NCI-H446 (cell line): ENCODE data around the gene NCOA5.

ENCODE experiments used
- DNase-seq, 2 experiments: peaks; one replicate each; lab custom pipeline; 2025; lab: John Stamatoyannopoulos, UW

Gene NCOA5

DNA sequence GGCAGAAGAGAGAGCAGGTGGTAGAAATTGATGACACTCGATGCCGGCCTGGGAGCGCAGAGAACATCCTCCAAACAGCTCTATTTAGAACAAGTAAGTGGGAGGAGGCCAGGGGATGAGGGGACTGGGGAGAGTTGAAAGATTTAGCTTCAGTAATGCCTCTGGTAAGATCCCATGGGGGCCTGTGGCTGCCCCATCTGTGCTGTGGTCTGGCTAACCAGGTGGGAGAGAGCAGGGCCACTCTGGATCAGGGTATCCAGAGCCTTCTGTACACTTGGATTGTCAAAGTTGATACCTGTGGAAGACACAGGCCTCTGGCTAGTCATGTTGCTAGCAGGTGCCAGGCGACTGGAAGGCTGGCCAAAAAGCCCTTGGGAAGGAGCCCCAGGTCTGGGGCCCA is 27.6 kb downstream of the NCOA5 start:
- DNase-seq = no peak

DNA sequence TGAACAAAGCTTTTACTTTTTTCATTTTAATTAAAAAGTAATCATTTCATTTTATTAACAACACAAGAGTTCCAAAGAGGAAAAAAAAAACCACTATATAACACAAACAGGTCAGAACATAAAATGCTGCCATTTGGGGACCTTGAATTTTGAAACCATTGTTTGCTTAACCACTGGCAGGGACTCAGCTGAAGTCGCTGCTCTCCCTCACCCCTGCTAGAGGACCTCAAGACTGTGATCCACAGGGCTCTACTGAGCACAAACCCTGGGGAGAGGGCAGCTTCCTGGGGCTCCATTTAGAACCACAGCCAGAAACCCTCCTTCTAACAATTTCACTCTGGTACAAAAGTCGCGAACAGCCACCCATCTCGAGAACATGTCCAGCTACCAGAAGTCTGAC is 28.8 kb downstream of the NCOA5 start:
- DNase-seq = no peak

DNA sequence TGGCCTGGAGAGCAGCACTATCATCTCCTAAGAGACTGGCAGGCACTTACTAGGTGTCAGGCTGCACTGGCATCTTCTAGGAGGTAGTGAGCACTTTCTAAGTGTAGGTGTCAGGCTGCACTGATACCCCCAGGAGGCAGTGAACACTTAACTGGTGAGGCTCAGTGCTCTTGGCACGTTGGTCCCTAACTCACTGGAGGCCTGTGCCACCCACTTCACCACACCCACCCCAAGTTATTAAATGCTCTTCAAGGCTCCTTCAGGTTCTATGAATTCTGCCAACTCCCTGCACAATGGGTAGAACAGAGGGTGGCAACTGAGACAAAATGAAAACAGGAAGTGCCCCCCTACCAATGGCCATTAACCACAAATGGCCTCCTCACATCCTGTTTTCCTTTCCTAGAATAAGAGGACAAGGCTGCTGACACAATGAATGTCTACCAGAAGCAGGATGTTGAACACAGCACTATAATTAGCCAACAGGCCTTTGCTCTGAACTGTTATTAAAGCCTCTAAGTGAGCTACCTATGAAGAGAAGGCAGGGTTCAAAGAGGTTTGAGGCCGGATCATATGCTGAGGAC is 29.4 kb downstream of the NCOA5 start:
- no peak for DNase-seq

DNA sequence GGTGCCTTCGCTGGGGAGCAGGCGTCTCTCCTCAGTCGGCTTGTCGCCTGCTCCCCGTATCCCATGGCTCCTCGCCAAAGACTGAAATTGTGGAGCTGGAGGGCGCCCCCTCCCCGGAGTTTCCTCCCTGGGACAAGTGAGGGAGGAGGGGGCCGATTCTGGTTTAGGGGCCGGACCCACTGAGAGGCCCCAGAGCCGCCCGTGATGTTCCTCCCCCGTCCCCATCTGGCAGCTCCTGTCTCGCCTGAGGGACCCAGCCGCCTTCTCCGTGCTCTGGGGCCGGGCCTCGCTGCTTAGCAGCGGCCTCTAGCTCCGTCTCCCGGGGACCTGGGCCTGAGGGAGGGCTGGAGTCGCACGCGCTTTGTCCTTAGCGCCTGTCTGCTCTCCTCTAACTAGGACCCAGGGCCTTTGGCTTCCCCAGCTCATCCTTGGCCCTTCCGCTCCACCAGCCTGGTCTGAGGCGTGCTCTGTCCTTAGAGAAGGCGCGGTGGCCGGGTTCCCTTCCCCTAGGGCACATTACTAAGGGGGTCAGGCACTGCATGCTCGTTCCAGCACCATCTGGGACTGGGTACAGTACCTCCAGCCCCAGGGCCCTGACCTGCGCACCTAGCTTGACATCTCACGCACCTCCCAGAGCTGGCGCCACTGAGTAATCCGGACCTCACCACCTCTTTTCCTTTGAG is 31.0 kb downstream of the NCOA5 start:
- DNase-seq = no peak

DNA sequence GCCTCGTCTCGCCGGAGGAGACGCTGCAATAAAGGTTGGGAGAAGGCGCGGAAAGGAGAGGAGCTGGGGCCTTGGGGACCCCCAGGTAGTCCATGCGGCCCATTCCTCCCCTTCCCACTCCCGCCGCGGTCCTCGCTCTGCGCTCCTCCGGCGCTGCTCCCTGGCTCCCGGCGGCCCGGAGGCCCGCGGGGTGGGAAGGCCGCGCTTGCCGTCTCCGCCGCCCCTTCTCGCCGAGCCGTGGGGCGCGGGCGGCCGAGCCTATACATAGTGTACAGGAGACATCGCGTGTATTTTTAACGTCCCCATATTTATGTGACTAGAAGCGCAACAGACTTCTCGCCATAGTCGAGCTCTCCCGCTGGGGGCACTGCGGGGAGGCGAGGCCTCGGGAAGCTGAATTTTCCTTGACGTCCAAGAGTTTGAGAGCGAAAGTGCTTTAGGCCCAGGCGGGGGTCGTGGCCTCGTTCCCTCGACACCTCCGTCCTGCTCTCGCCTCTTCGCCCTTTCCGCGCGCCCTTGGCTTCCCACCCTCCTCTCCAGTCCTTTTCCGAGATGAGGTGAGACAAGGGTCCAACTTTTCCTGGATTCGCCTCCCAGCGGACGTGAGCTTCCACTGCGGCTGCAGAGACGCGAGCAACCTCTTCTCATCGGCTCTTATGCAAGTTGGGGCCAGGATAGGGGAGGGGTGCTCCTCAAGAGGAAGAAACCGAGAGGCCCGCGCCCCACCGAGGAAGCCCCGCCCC is 31.7 kb downstream of the NCOA5 start:
- DNase-seq = no peak

DNA sequence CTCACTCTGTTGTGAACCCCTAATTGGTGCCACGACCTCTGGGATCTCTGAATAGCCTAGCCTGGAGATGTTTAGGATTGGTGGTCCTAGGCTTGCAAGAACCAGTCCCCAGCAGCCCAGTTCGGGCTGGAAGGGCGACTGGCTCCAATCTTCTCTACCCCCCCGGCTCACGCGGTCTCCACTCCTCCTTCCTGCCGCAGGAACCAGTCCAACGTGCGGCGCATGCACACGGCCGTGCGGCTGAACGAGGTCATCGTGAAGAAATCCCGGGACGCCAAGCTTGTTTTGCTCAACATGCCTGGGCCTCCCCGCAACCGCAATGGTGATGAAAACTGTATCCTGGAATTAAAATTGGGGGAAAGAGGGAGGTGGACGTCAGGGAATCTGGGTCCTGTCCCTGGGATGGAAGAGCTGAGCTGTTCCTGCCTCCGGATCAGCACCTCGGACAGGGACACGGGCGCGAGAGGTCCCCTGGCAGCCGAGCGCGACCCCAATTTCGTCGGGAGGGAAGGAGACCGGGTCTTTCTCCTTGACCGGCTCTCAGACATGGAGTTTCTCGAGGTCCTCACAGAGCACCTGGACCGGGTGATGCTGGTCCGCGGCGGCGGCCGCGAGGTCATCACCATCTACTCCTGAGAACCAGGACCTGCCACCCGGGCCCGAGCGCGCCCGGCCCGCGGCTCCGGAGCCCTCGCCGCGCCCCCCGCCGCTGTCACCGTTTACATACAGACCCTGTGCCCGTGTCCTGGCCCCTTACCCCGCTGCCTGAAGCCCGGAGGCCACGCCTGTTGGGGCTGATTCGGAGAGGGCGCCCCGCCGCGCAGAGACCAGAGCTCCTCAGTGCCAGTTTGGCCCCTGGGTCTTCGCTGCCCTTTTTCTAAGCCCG is 32.5 kb downstream of the NCOA5 start:
- DNase-seq = no peak

DNA sequence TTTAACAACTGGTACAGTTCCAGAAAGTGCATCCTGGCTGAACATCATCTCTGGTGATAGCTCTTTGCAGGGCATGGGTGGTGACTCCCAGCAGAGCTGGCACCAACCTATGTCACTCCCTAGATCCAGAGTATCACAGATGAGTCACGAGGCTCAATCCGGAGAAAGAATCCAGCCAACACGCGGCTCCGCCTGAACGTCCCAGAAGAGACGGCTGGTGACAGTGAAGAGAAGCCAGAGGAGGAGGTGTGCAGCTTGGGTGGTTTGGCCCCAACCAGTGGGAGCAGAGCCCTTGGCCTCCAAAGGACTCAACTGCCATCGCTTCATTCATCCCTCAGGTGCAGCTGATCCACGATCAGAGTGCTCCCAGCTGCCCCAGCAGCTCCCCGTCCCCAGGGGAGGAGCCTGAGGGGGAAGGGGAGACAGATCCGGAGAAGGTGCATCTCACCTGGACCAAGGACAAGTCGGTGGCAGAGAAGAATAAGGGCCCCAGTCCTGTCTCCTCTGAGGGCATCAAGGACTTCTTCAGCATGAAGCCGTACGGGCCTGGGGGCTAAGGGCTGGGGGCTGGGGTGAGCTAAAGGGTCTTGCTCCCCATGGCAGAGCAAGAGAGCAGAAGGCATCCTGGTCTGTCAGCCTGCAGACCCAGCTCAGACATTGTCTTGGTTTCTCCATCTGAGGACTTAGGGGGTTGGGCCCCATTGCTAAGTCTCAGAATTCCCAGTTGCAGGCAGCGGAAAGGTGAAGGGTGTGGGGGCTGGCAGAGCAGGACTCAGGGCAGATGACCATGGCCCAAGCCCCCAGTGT is 33.5 kb downstream of the NCOA5 start:
- DNase-seq = no peak

DNA sequence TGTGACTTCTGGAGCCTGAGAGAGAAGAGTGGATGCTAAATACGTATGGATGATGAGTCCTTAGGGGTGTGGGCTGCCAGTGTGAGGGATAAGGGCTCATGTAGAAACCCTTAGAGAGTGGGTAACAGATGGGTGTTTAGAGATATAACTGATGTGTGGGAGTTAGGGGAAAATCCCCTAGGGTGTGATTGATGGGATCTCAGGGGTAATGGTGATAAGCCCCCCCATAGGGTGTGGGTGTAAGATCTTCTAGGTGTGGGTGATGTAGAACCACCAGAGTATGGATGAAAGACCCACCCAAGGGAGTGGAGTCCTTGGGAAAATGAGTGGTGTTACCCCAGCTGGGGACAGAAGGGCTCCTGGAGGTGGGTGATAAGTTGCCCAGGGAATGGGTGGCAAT is 34.5 kb downstream of the NCOA5 start:
- no peak for DNase-seq

DNA sequence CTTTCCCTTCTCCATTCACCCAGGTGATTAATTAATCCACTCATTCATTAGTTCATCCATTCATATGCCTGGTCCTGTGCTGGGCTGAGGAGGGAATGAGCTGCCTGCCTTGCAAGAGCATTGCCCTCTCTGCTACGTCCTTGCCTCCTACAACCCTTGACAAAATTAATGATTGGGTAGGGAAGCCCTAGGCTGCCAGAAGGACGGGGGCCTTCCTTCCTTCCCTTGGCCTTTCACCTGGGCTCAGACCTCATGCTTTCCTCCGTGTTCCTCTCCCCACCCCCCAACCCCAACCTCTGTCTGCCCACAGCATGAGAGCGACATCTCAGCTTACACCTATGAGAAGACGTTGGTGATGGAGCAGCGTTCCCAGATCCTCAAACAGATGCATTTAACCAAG is 35.2 kb downstream of the NCOA5 start:
- no peak for DNase-seq

DNA sequence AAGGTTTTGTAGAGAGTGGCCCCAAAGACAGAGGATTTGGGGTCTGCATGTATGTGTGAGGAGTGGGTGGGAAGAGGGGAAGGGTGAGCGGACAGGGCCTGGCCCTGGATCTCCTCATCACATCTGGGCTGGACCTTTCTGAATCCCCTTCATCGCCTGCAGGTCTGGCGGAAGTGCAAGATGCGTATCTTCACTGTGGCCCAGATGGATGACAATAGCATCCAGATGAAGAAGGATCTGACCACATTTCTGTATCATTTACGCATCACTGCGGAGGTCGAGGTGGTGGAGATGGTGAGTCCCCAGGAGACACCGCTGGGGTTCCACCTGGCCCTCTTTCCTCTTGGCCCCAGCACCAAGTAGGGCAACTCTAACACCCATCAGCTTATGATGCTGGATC is 36.3 kb downstream of the NCOA5 start:
- DNase-seq = no peak

DNA sequence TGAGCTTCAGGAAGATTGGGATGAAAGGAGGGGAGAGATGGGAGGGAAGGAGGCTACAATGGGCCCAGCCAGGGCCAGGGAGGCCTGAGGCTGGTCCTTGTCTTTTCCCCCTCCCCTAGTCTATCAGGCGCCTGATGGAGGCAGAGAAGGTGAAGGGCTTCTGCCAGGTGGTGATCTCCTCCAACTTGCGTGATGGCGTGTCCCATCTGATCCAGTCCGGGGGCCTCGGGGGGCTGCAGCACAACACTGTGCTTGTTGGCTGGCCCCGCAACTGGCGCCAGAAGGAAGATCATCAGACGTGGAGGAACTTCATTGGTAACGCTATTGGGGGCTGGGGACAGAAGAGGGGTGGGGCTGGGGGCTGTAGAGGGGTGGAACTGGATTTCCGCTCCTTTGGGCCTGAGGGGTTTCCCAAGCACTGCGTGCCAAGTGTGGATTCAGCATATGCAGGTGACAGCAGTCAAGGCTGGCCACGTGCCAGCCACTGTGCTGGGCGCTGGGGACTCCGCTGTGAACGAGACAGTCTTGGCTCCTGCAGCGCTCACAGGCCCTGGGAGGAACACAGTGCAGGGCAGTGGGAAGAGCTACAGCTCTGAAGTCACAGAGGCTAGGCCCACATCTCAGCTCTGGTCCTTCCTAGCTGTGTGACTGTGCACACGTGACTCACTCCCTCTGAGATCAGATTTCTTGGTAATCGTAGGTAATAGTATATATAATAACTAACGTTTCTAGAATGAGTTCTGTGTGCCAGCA is 38.0 kb downstream of the NCOA5 start:
- peak in 1 of 2 experiments; percentile 35 for DNase-seq

DNA sequence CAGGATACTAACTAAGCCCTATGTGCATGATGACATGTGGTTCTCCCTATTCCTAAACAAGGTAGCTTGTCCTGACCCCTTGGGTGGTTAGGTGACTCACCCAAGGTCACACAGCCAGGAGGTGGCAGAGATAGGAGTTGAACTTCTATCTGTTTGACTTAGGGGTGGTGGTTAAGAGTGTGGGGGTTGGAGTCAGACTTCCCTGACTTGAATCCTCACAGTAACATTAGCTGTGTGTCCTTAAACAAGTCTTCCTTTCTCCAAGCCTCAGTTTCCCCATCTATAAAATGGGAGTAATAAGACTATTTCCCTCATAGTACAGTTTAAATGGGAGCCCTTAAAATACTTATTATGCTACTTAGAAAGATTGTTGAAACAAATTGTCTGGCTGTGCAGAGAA is 38.9 kb downstream of the NCOA5 start:
- no peak for DNase-seq

DNA sequence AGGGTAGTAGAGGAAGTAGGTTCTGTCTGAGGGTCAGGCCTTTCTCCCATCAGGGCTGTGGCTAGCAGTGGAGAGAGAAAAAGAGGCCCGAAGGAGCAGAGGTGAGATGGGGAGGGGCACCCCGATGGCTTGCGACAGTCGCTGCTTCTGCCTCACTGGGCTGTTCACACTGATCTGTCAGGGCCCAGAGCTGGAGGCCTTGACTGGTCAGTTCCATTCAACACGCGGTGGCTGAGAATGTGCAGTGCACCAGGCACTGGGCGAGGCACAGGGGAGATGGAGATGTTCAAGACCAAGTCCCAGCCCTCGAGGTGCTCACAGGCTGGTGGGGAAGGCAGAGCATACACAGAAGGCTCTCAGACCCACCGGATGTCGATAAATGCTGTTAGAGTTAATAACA is 39.3 kb downstream of the NCOA5 start:
- no peak for DNase-seq

DNA sequence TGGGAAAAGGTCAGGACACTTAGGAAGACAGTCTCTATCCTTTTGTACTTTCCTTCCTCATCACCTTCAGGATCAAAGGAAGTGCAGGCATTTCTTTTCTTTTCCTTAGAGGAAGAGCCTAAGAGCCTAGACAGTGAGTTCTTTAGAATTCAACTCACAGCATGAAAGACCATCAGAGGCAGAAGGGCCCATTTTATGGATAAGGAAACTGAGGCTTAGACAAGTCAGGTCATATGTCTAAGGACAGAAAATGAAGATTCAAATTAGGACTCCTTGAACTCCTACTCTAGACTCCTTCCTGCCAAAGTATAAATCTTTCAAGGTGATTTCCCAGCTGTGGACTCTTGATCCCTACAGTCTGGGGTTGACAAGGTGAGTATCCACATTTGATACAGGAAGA is 39.9 kb downstream of the NCOA5 start:
- DNase-seq = no peak

DNA sequence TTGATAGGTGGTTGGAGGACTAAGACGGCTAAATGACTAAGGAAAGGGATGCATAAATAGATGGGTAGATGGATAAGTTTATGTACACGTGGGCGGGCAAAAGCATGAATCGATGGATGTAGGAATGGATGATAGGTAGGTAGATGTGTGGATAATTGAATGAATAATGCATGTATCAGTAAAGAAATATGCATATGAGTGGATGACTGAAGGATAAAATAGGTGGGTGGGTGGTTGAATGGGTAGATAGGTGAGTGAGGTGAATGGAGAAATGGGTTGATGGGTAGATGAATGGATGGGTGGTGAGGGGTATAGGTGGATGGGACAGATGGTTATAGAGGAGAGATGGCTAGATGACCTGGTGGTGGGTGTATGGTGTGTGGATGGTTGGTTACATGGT is 40.6 kb downstream of the NCOA5 start:
- DNase-seq = no peak

DNA sequence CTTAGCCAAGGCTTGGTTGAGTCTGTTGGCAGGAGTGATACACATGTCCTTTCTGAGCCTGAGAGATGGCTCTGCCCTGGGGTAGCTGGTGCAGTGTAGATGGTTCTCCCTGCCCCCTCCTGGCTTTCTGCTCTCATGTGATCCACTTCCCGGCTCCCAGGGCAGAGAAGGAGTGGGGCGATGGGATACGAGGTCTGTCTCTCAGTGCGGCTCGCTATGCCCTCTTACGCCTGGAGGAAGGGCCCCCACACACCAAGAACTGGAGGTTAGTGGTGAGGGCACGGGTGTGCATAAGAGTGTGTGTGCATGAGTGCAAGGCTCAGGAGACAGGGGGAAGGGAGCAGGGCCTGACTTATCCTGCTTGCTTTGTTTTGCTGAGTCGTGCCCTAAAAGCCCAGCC is 41.9 kb downstream of the NCOA5 start:
- no peak for DNase-seq

DNA sequence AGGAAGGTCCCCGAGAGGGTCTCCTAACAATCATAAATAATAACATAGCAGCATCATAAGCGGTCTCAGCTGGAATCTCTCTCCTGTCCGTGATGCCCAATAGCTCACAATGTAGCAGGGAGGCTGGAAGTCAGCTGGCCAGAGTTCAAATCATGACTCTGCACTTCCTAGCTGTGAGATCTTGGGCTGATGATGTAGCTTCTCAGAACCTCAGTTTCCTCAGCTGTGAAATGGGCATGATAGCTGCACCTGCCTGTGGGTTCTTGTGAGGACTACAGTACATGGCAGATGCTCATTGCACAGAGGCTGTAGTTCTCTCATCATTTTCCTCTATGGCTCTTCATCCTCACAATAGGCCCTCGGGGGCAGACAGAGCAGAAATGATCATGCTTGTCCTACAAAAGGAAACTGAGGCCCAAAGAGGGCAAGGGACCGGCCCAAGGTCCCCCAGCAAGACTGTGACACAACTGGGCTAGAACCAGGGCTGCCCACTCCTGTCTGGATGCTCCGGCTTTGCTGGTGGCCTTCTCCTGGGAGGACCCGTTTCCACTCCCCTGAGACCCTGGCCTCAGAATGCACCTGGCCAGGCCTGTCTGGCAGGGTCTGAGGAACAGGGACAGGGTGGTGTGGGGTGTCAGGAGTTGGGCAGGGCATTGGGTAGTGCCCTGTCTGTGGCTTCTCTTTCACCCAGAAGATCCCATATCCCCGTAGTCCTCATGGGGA is 43.0 kb downstream of the NCOA5 start:
- DNase-seq = no peak

DNA sequence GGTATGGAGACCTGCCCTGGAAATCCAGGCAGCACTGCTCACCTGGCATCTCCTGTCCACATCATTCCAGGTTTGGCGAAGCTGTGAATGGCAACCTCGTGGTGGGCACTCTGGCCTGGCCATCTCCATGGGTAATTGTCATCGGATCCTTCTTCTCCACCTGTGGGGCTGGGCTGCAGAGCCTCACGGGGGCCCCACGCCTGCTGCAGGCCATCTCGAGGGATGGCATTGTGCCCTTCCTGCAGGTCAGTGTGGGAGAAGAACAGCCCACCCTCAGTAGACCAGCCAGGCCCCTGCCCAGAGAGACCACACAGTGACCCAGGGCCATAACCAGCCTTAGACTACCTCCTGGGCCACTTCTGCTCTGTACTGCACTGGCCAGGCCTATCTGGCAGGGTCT is 44.9 kb downstream of the NCOA5 start:
- no peak for DNase-seq

DNA sequence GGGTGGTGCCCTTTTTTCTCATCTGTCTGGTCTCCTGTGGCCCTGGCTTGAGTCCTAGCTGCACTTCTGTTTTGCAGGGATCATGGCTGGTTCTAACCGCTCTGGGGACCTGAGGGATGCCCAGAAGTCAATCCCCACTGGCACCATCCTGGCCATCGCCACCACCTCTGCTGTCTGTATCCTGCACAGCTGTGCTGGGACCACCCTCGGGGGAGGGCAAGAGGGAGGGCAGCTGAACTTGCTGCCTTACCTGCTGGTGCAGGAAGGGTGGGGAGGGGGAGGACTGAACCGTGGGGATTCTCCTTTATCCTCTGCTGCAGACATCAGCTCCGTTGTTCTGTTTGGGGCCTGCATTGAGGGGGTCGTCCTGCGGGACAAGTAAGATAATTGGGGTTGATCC is 46.2 kb downstream of the NCOA5 start:
- DNase-seq = no peak

DNA sequence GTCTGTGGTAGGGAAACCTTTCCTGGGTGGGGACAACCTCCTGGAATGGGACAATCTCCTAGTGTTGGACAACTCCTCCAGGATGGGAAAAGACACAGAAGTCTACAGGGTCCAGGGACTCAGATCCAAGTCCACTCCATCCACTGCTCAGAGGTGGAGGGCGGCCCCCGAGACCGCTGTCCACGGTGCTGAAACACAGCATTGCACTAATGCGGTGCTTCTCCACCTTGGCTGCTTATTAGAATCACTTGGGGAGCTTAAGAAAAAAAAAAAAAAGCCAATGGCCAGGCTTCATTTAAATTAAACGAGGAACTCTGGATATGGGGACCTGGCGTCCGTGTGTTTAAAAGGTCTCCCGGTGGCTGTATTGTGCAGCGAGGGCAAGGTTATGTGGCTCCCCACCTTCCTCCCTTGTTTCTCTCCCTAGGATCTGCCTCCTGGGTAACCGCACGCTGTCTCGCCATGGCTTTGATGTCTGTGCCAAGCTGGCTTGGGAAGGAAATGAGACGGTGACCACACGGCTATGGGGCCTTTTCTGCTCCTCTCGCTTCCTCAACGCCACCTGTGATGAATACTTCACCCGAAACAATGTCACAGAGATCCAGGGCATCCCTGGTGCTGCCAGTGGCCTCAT is 48.7 kb downstream of the NCOA5 start:
- DNase-seq = no peak
